GM12878 (cell line): Measurements from ENCODE around the gene DNTT. TPM values are rescaled to one million over a fixed set of nuclear protein-coding genes. Genes with fewer than 3 reads are reported as not detected.

Experiments used
- ATAC-seq: fragments of 200-7000 bp; cut with Tn5 transposase; 3 replicates; pipeline ENCODE4 v1.9.1; 2020; ENCODE audit warnings: mild to moderate bottlenecking, moderate library complexity
- BruUV-seq: library from RNA; stranded (reverse); fragments of 400-500 nt; replicated peaks from 2 replicates; lab custom pipeline; 2021; lab: Mats Ljungman, UMichigan
- CTCF ChIA-PET: fragments of 300-600 bp; sonication (Branson Sonifier 250); formaldehyde crosslinking; extraction: SDS; loops from one replicate; lab custom pipeline; 2021; ENCODE audit warnings: inconsistent platforms; lab: Yijun Ruan, JAX
- POLR2A ChIA-PET: fragments of 350-600 bp; formaldehyde crosslinking; extraction: SDS; loops from one replicate; lab custom pipeline; 2021; ENCODE audit warnings: inconsistent platforms; lab: Charles Lee
- RAD21 ChIA-PET: fragments of 300-600 bp; sonication (Branson Sonifier 250); formaldehyde crosslinking; loops from one replicate; lab custom pipeline; 2023; ENCODE audit warnings: antibody characterized with exemption; ENCODE audit not compliant: unreplicated experiment; lab: Charles Lee
- SMC1A ChIA-PET: fragments of 300-600 bp; sonication (Branson Sonifier 250); formaldehyde crosslinking; loops from one replicate; lab custom pipeline; 2023; ENCODE audit not compliant: unreplicated experiment, uncharacterized antibody; lab: Charles Lee
- DNase-seq: peaks from one replicate; pipeline ENCODE4 v3.0.0-alpha.2; 2011; ENCODE audit warnings: low read depth, low spot score
- FAIRE-seq: peaks from 3 replicates; lab custom pipeline; 2011; peaks lifted over from hg19 to GRCh38; lab: Jason Lieb, UNC
- H2AFZ ChIP-seq: 2 replicates; pipeline ENCODE4 v1.6.0; 2011; ENCODE audit warnings: low read depth, low read length, control low read depth; ENCODE audit not compliant: control insufficient read depth
- H3K27ac ChIP-seq: 2 replicates; pipeline ENCODE4 v1.5.1; 2011; ENCODE audit warnings: control low read depth; ENCODE audit not compliant: control insufficient read depth, insufficient read depth
- H3K27me3 ChIP-seq, 2 experiments: replicated peaks in 1 of 2; 2 replicates each; pipeline versions ENCODE4 v1.6.0 to v1.6.1; 2011; ENCODE audit warnings: low read length in 1 of 2; ENCODE audit not compliant: control insufficient read depth in 2 of 2, insufficient read depth in 2 of 2
- H3K36me3 ChIP-seq, 2 experiments: 2 replicates each; pipeline ENCODE4 v1.5.1; 2011; ENCODE audit warnings: low read length in 1 of 2; ENCODE audit not compliant: control insufficient read depth in 2 of 2, insufficient read depth in 2 of 2
- H3K4me1 ChIP-seq: 2 replicates; pipeline ENCODE4 v1.6.1; 2011; ENCODE audit warnings: mild to moderate bottlenecking, low read length, moderate library complexity, mixed read lengths; ENCODE audit not compliant: control insufficient read depth, insufficient read depth
- H3K4me2 ChIP-seq: 2 replicates; pipeline ENCODE4 v1.6.0; 2011; ENCODE audit warnings: control low read depth; ENCODE audit not compliant: control insufficient read depth, insufficient read depth
- H3K4me3 ChIP-seq: fragments of 200-600 bp; sonication (generic); 2 replicates; pipeline ENCODE4 v1.5.1; 2016
- H3K79me2 ChIP-seq: 2 replicates; pipeline ENCODE4 v1.6.0; 2011; ENCODE audit warnings: low read length; ENCODE audit not compliant: control insufficient read depth, insufficient read depth
- H3K9ac ChIP-seq: 2 replicates; pipeline ENCODE4 v1.8.0; 2011; ENCODE audit warnings: low read length, control low read depth, mixed read lengths; ENCODE audit not compliant: control insufficient read depth, insufficient read depth
- H3K9me3 ChIP-seq: replicated peaks from 3 replicates; pipeline ENCODE4 v1.5.1; 2011; ENCODE audit warnings: mild to moderate bottlenecking, low read length; ENCODE audit not compliant: control insufficient read depth, insufficient read depth
- H4K20me1 ChIP-seq: 2 replicates; pipeline ENCODE4 v1.6.0; 2011; ENCODE audit not compliant: control insufficient read depth, insufficient read depth
- BHLHE40 ChIP-seq, 2 experiments: fragments of 450-650 bp in 1 of 2; IDR thresholded peaks; 2 replicates each; pipeline ENCODE4 v1.6.1; 2011 to 2017; ENCODE audit warnings: low read depth in 2 of 2, borderline replicate concordance in 1 of 2, improper control_type of control experiment in 1 of 2, low read length in 1 of 2, mild to moderate bottlenecking in 1 of 2
- CHD4 ChIP-seq: fragments of 200-600 bp; sonication (generic); IDR thresholded peaks from 2 replicates; pipeline ENCODE4 v1.6.1; 2016; ENCODE audit warnings: mild to moderate bottlenecking
- MYB ChIP-seq: fragments of 150-350 bp; IDR thresholded peaks from 2 replicates; pipeline ENCODE4 v1.6.1; 2014; ENCODE audit warnings: mild to moderate bottlenecking, low read depth, low read length, borderline replicate concordance
- PAX8 ChIP-seq: fragments of 450-650 bp; IDR thresholded peaks from 2 replicates; pipeline ENCODE4 v1.6.1; 2017; ENCODE audit warnings: mild to moderate bottlenecking, moderate library complexity
- RELA ChIP-seq: fragments of 450-650 bp; IDR thresholded peaks from 2 replicates; pipeline ENCODE4 v1.8.0; 2014; ENCODE audit warnings: borderline replicate concordance; ENCODE audit not compliant: partially characterized antibody
- RUNX3 ChIP-seq: IDR thresholded peaks from 2 replicates; pipeline ENCODE4 v1.6.1; 2012; ENCODE audit warnings: low read length, inconsistent platforms
- SMAD5 ChIP-seq: IDR thresholded peaks from 2 replicates; pipeline ENCODE4 v1.6.1; 2016; ENCODE audit warnings: antibody characterized with exemption, low read depth
- SMARCA5 ChIP-seq: fragments of 450-650 bp; IDR thresholded peaks from 2 replicates; pipeline ENCODE4 v1.6.1; 2017; ENCODE audit warnings: mild to moderate bottlenecking
- SMC3 ChIP-seq: IDR thresholded peaks from 2 replicates; pipeline ENCODE4 v1.6.1; 2011; ENCODE audit warnings: low read length, improper control_type of control experiment, borderline replicate concordance
- SP1 ChIP-seq: IDR thresholded peaks from one replicate; pipeline ENCODE4 v1.6.1; 2011; ENCODE audit warnings: low read depth, low read length
- SPI1 ChIP-seq: IDR thresholded peaks from 2 replicates; pipeline ENCODE4 v1.6.1; 2011; ENCODE audit warnings: low read depth, mild to moderate bottlenecking, low read length, moderate library complexity, borderline replicate concordance; ENCODE audit not compliant: insufficient read depth
- WRNIP1 ChIP-seq: IDR thresholded peaks from 2 replicates; pipeline ENCODE4 v1.6.1; 2011; ENCODE audit warnings: low read depth, low read length, improper control_type of control experiment, borderline replicate concordance
- YY1 ChIP-seq: IDR thresholded peaks from 2 replicates; pipeline ENCODE4 v1.6.1; 2011; ENCODE audit warnings: low read depth, mild to moderate bottlenecking, low read length
- ZNF207 ChIP-seq: fragments of 450-650 bp; IDR thresholded peaks from 2 replicates; pipeline ENCODE4 v1.6.1; 2014; ENCODE audit warnings: antibody characterized with exemption, mild to moderate bottlenecking, borderline replicate concordance
- WGBS: methylation state at CpG from one replicate; pipeline ENCODE4 v1.1.6; 2016; ENCODE audit warnings: low lambda C conversion rate; ENCODE audit not compliant: insufficient replicate concordance, insufficient coverage; ENCODE audit errors: missing lambda C conversion rate; 5-methylcytosine and 5-hydroxymethylcytosine counted together
- in situ Hi-C: fragments of 300-500 bp; cut with MboI; formaldehyde crosslinking; loops from 9 replicates; pipeline ENCODE4 v1.14.3; 2018; ENCODE audit warnings: mixed read lengths
- intact Hi-C: fragments of 100-400 bp; cut with micrococcal nuclease; formaldehyde crosslinking; loops from one replicate; pipeline ENCODE4 v1.14.2; 2022; ENCODE audit not compliant: unreplicated experiment
- polyA plus RNA-seq, 11 experiments: library from polyadenylated mRNA; depleted of rRNA in 4 of 11; unstranded in 6 of 11; stranded (reverse) in 5 of 11; fragments of >200 nt; fragmentation: Nextera tagmentation in 4 of 11; fragmentation: Illumina TruSeq in 1 of 11; extraction: Ambion mirVana in 4 of 11; extraction: Trizol in 1 of 11; gene quantifications; 1 replicate in 1 of 11; 2 replicates in 10 of 11; pipeline versions ENCODE4 v1.2.1 to v1.2.3, GENCODE V29; 2011 to 2016; ENCODE audit warnings: inconsistent platforms in 2 of 11, missing spikeins in 2 of 11, low read depth in 1 of 11
- total RNA-seq, 4 experiments: library from RNA; depleted of rRNA in 3 of 4; stranded (reverse); fragments of >200 nt in 3 of 4; fragmentation: Illumina TruSeq in 1 of 4; extraction: Trizol in 1 of 4; gene quantifications; 2 replicates each; pipeline versions ENCODE4 v1.2.1 to v1.2.3, GENCODE V29; 2013 to 2021
- TF ChIP-seq, protein P1 (sequence below): IDR thresholded peaks from 2 replicates; pipeline ENCODE4 v1.6.1; 2012; ENCODE audit warnings: low read depth, low read length, improper control_type of control experiment
- TF ChIP-seq, protein P2 (sequence below): IDR thresholded peaks from 2 replicates; pipeline ENCODE4 v1.6.1; 2012; ENCODE audit warnings: low read depth, low read length, improper control_type of control experiment
- TF ChIP-seq, protein P3 (sequence below), 3 experiments: IDR thresholded peaks in 2 of 3; conservative IDR thresholded peaks in 1 of 3; 2 replicates each; pipeline ENCODE4 v1.5.1; 2011; ENCODE audit warnings: low read depth in 3 of 3, low read length in 3 of 3, mild to moderate bottlenecking in 3 of 3, control low read depth in 2 of 3, moderate library complexity in 2 of 3, inconsistent platforms in 1 of 3, mixed read lengths in 1 of 3; ENCODE audit not compliant: control insufficient read depth in 2 of 3, insufficient read depth in 1 of 3; ENCODE audit errors: extremely low read depth in 1 of 3

Gene DNTT
- total and polyA plus RNA-seq, 10 of the 15 experiments (the other 5 are each of a cell fraction or from before 2014, with no cell fraction given), result 0.06 to 0.13 (median 0.09) TPM; not detected in 5

DNA sequence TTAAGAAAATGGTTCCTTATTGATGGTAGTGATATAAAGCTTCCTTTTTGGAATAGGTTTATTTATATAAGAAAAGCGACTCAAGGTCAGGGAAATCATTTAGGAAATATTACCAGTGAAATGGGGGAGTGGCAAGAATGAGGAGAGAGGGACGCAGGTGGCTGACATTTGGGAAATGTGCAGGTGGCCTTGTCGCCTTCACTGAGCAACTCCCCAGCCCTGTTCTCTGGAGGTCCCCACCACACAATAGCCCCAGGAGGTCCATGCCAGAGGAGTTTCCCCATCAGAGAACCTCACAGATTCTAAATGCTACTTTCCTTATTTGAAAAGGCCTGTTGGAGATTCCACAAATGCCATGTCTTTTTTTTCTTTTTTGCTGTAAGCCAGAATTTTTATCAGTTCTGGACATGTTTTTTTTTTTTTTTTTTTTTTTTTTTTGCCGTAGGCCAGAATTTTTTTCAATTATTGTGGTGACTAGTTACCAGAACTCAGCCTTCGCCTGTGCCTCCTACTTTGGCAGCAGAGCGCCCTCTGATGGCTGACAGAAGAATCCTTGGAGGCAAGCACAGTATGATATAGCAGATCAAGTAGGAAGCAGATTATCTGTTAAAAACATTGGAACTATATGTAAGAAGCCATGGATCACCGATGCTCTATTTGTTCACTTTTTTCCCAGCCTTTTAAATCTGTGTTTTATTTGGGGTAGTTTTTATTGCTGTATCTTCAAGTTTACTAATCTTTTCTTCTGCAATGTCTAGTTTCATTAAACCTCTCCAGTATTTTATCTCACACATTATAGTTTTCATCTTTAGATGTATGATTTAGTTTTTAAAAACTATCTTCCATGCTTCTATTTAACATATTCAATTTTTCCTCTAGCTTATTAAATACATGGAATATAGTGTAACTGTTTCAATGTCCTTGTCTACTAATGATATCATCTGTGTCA, 36.0 kb downstream of the DNTT start:
- no peaks in the 10 kb centered on the region for H3K4me1 ChIP-seq
- POLR2A ChIA-PET, result interaction anchor here (0.7 kb wide), 1 partner anchor 50 kb away, joined by 9 read pairs; no protein-coding TSS in a partner anchor
- in situ Hi-C loops, result no loop called here
- SMC1A ChIA-PET, result interaction anchor here (0.7 to 3.3 kb wide), 11 partner anchors 11 to 323 kb away, joined by 3 to 27 read pairs (median 3); no protein-coding TSS in a partner anchor
- H3K9me3 ChIP-seq, result no peaks in the 10 kb centered on the region
- no peaks in the 10 kb centered on the region for H3K27me3 ChIP-seq
- H3K79me2 ChIP-seq, result no peaks in the 10 kb centered on the region
- RAD21 ChIA-PET, result interaction anchor here (0.6 to 5.4 kb wide), 8 partner anchors 31 to 325 kb away, joined by 3 to 24 read pairs (median 4); no protein-coding TSS in a partner anchor
- H4K20me1 ChIP-seq, result no peaks in the 10 kb centered on the region
- DNase-seq, result no peak
- H3K9ac ChIP-seq, result no peak overlapping the region
- 24% methylated on average over 7 of the region's 7 CpGs for WGBS
- no peaks in the 10 kb centered on the region for H3K36me3 ChIP-seq
- CTCF ChIA-PET, result interaction anchor here (0.7 to 9.4 kb wide), 46 partner anchors 7 to 646 kb away, joined by 3 to 142 read pairs (median 4); partner anchors contain the start of genes OPALIN, TCTN3 and ZNF518A
- no peak overlapping the region for H2AFZ ChIP-seq
- peak; percentile 95 for ATAC-seq
- intact Hi-C loops, result loop anchor here (1.0 kb wide), 2 partner anchors 109 to 323 kb away; no protein-coding TSS in a partner anchor
- H3K4me3 ChIP-seq, result no peak overlapping the region
- H3K4me2 ChIP-seq, result no peak overlapping the region
- no peak overlapping the region for H3K27ac ChIP-seq
- no TSS peak for BruUV-seq
- peak; percentile 38 for FAIRE-seq
- no peak for TF ChIP-seq WRNIP1
- no peak for TF ChIP-seq SMARCA5
- TF ChIP-seq, protein P1, sequence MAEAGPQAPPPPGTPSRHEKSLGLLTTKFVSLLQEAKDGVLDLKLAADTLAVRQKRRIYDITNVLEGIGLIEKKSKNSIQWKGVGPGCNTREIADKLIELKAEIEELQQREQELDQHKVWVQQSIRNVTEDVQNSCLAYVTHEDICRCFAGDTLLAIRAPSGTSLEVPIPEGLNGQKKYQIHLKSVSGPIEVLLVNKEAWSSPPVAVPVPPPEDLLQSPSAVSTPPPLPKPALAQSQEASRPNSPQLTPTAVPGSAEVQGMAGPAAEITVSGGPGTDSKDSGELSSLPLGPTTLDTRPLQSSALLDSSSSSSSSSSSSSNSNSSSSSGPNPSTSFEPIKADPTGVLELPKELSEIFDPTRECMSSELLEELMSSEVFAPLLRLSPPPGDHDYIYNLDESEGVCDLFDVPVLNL, result no peak
- TF ChIP-seq SPI1, result no peak
- peak; percentile 67 for TF ChIP-seq SMC3
- TF ChIP-seq ZNF207, result no peak
- no peak for TF ChIP-seq MYB
- no peak for TF ChIP-seq RELA
- peak; percentile 50 for TF ChIP-seq RUNX3
- no peak for TF ChIP-seq PAX8
- 0 out of 4 replicates have a peak, but pooled peaks of 1 of the 2 experiments have one; percentile 10 for TF ChIP-seq BHLHE40 (IDR thresholded peaks at IDR 0.05; ENCODE audit: borderline replicate concordance in 1 of 2, low read depth in 2 of 2, low read length in 1 of 2)
- TF ChIP-seq, protein P2, sequence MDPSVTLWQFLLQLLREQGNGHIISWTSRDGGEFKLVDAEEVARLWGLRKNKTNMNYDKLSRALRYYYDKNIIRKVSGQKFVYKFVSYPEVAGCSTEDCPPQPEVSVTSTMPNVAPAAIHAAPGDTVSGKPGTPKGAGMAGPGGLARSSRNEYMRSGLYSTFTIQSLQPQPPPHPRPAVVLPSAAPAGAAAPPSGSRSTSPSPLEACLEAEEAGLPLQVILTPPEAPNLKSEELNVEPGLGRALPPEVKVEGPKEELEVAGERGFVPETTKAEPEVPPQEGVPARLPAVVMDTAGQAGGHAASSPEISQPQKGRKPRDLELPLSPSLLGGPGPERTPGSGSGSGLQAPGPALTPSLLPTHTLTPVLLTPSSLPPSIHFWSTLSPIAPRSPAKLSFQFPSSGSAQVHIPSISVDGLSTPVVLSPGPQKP, result no peak
- no peak for TF ChIP-seq SMAD5
- TF ChIP-seq YY1, result 0 out of 2 replicates have a peak, but pooled peaks have one; percentile 22
- TF ChIP-seq SP1, result no peak
- TF ChIP-seq CHD4, result no peak
- TF ChIP-seq, protein P3, sequence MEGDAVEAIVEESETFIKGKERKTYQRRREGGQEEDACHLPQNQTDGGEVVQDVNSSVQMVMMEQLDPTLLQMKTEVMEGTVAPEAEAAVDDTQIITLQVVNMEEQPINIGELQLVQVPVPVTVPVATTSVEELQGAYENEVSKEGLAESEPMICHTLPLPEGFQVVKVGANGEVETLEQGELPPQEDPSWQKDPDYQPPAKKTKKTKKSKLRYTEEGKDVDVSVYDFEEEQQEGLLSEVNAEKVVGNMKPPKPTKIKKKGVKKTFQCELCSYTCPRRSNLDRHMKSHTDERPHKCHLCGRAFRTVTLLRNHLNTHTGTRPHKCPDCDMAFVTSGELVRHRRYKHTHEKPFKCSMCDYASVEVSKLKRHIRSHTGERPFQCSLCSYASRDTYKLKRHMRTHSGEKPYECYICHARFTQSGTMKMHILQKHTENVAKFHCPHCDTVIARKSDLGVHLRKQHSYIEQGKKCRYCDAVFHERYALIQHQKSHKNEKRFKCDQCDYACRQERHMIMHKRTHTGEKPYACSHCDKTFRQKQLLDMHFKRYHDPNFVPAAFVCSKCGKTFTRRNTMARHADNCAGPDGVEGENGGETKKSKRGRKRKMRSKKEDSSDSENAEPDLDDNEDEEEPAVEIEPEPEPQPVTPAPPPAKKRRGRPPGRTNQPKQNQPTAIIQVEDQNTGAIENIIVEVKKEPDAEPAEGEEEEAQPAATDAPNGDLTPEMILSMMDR (IDR thresholded peaks at IDR 0.05 in 2 of 3, conservative IDR thresholded peaks at IDR 0.05 in 1 of 3; ENCODE audit: control insufficient read depth in 2 of 3, extremely low read depth in 1 of 3, insufficient read depth in 1 of 3, low read depth in 3 of 3, low read length in 3 of 3), result peak; percentile 68 to 85 (median 82)
